Measurements from ENCODE around the gene MUC12.
"Not testable (repeated sequence)": the region's sequence is repeated elsewhere in the genome, so short reads cannot be mapped to it uniquely, and the experiment has no call there.

Gene MUC12

GRCh38 chr7:100969066-100969615 is at the start of gene MUC12:
Gene MUC12 (plus strand): TSS chr7:100969565. CDS start chr7:100969623, 58 bp downstream.
- DNase-seq = no peak

GRCh38 chr7:100919779-100920437 is 49.5 kb upstream of the MUC12 start:
- not testable (repeated sequence) for DNase-seq

GRCh38 chr7:100921039-100921438 is 48.3 kb upstream of the MUC12 start:
- no peak for DNase-seq

- DNase-seq = not testable (repeated sequence)
These were observed 45.7 kb upstream of the MUC12 start for GRCh38 chr7:100923616-100924015.

GRCh38 chr7:100929808-100930174 is 39.6 kb upstream of the MUC12 start:
- no peak for DNase-seq

- no peak for DNase-seq
These were observed 35.6 kb upstream of the MUC12 start for GRCh38 chr7:100933734-100934133.

- DNase-seq = not testable (repeated sequence)
These were observed 34.0 kb upstream of the MUC12 start for GRCh38 chr7:100935381-100935780.

GRCh38 chr7:100936167-100936566 is 33.2 kb upstream of the MUC12 start:
- DNase-seq = not testable (repeated sequence)

GRCh38 chr7:100942045-100942774 is 27.2 kb upstream of the MUC12 start:
- no peak for DNase-seq

GRCh38 chr7:100943693-100944092 is 25.7 kb upstream of the MUC12 start:
- DNase-seq = no peak

GRCh38 chr7:100944138-100944537 is 25.2 kb upstream of the MUC12 start:
- no peak for DNase-seq

- DNase-seq = no peak
These were observed 23.3 kb upstream of the MUC12 start for GRCh38 chr7:100946111-100946510.

- no peak for DNase-seq
These were observed 22.5 kb upstream of the MUC12 start for GRCh38 chr7:100946766-100947365.

GRCh38 chr7:100947792-100948191 is 21.6 kb upstream of the MUC12 start:
- no peak for DNase-seq

GRCh38 chr7:100949227-100949932 is 20.0 kb upstream of the MUC12 start, which contains the start of gene MUC3A:
Gene MUC3A (plus strand): TSS chr7:100949534. CDS start chr7:100949625, 91 bp downstream.
- no peak for DNase-seq

- DNase-seq = no peak
These were observed 19.4 kb upstream of the MUC12 start for GRCh38 chr7:100949933-100950443.

GRCh38 chr7:100951172-100951571 is 18.2 kb upstream of the MUC12 start:
- no peak for DNase-seq

- no peak for DNase-seq
These were observed 17.3 kb upstream of the MUC12 start for GRCh38 chr7:100951888-100952560.

GRCh38 chr7:100952641-100953040 is 16.7 kb upstream of the MUC12 start:
- DNase-seq = no peak

- DNase-seq = no peak
These were observed 11.4 kb upstream of the MUC12 start for GRCh38 chr7:100957832-100958421.

- DNase-seq = no peak
These were observed 9.5 kb upstream of the MUC12 start for GRCh38 chr7:100959894-100960293.

GRCh38 chr7:100962537-100962936 is 6.8 kb upstream of the MUC12 start:
- DNase-seq = no peak

All from activated effector memory CD4-positive, alpha-beta T cell treated with anti-CD3 and anti-CD28 coated beads, Interleukin-2, amount 50 U/mL, for 16 hours (primary cell).